H9 (cell line): ENCODE data around the gene CAMK1. TPM values are rescaled to one million over a fixed set of nuclear protein-coding genes. Genes with fewer than 3 reads are reported as not detected.

ENCODE experiments used
- DNase-seq: peaks from one replicate; pipeline ENCODE4 v3.0.0-alpha.2; 2017
- H2AFZ ChIP-seq: one replicate; pipeline ENCODE4 v1.6.1; 2013; ENCODE audit warnings: mild to moderate bottlenecking, low read length, control low read depth, moderate library complexity
- H2AK5ac ChIP-seq: 2 replicates; pipeline ENCODE4 v1.6.1; 2013; ENCODE audit warnings: low read length, control low read depth, mixed read lengths; ENCODE audit not compliant: insufficient read length
- H2BK120ac ChIP-seq: one replicate; pipeline ENCODE4 v1.6.1; 2013; ENCODE audit warnings: low read depth, mild to moderate bottlenecking, low read length, control low read depth, inconsistent platforms; ENCODE audit not compliant: poor library complexity, severe bottlenecking
- H2BK12ac ChIP-seq: 2 replicates; pipeline ENCODE4 v1.6.1; 2013; ENCODE audit warnings: low read length, control low read depth, mixed read lengths, low read depth; ENCODE audit not compliant: insufficient read length
- H2BK15ac ChIP-seq: 2 replicates; pipeline ENCODE4 v1.6.1; 2013; ENCODE audit warnings: low read depth, low read length, control low read depth
- H2BK20ac ChIP-seq: one replicate; pipeline ENCODE4 v1.6.1; 2013; ENCODE audit warnings: low read depth, mild to moderate bottlenecking, low read length, control low read depth, inconsistent platforms; ENCODE audit not compliant: poor library complexity, severe bottlenecking
- H2BK5ac ChIP-seq: 2 replicates; pipeline ENCODE4 v1.6.1; 2013; ENCODE audit warnings: low read length, control low read depth, mixed read lengths; ENCODE audit not compliant: insufficient read length
- H3K14ac ChIP-seq: 2 replicates; pipeline ENCODE4 v1.6.1; 2013; ENCODE audit warnings: low read length, control low read depth; ENCODE audit not compliant: insufficient read depth
- H3K18ac ChIP-seq: 2 replicates; pipeline ENCODE4 v1.6.1; 2013; ENCODE audit warnings: low read depth, mild to moderate bottlenecking, mixed read lengths, low read length, control low read depth; ENCODE audit not compliant: insufficient read length
- H3K23ac ChIP-seq: 2 replicates; pipeline ENCODE4 v1.6.1; 2013; ENCODE audit warnings: low read length, control low read depth, mixed read lengths, low read depth; ENCODE audit not compliant: insufficient read length
- H3K23me2 ChIP-seq: 2 replicates; pipeline ENCODE4 v1.6.1; 2013; ENCODE audit warnings: low read depth, mild to moderate bottlenecking, mixed read lengths, low read length, control low read depth; ENCODE audit not compliant: insufficient read length, poor library complexity, severe bottlenecking
- H3K27ac ChIP-seq: 2 replicates; pipeline ENCODE4 v1.5.1; 2013; ENCODE audit warnings: low read length, control low read depth, mixed read lengths, low read depth; ENCODE audit not compliant: insufficient read length
- H3K27me3 ChIP-seq: 2 replicates; pipeline ENCODE4 v1.6.1; 2013; ENCODE audit warnings: low read length, control low read depth, inconsistent platforms; ENCODE audit not compliant: insufficient read depth
- H3K4ac ChIP-seq: 2 replicates; pipeline ENCODE4 v1.6.1; 2013; ENCODE audit warnings: low read depth, mild to moderate bottlenecking, control low read depth, inconsistent platforms, low read length, moderate library complexity
- H3K4me1 ChIP-seq: 2 replicates; pipeline ENCODE4 v1.6.1; 2013; ENCODE audit warnings: low read length, control low read depth, inconsistent platforms; ENCODE audit not compliant: insufficient read depth
- H3K4me2 ChIP-seq: 2 replicates; pipeline ENCODE4 v1.6.1; 2013; ENCODE audit warnings: low read length, control low read depth, mixed read lengths; ENCODE audit not compliant: insufficient read length, insufficient read depth
- H3K56ac ChIP-seq: 2 replicates; pipeline ENCODE4 v1.6.1; 2013; ENCODE audit warnings: low read depth, mild to moderate bottlenecking, mixed read lengths, low read length, control low read depth; ENCODE audit not compliant: insufficient read length
- H3K79me1 ChIP-seq: 2 replicates; pipeline ENCODE4 v1.6.1; 2013; ENCODE audit warnings: low read depth, mild to moderate bottlenecking, moderate library complexity, low read length, control low read depth, inconsistent platforms; ENCODE audit not compliant: insufficient read depth, poor library complexity, severe bottlenecking
- H3K79me2 ChIP-seq: 2 replicates; pipeline ENCODE4 v1.6.1; 2013; ENCODE audit warnings: low read length, control low read depth, inconsistent platforms; ENCODE audit not compliant: insufficient read depth
- H3K9ac ChIP-seq: 2 replicates; pipeline ENCODE4 v1.6.1; 2013; ENCODE audit warnings: low read length, control low read depth, mixed read lengths; ENCODE audit not compliant: insufficient read length; ENCODE audit errors: extremely low read depth
- H3K9me3 ChIP-seq: one replicate; pipeline ENCODE4 v1.6.1; 2013; ENCODE audit warnings: low read depth, low read length, inconsistent platforms; ENCODE audit not compliant: control insufficient read depth
- H3T11ph ChIP-seq: one replicate; pipeline ENCODE4 v1.6.1; 2013; ENCODE audit warnings: mild to moderate bottlenecking, low read length, control low read depth, inconsistent platforms
- H4K20me1 ChIP-seq: one replicate; pipeline ENCODE4 v1.6.1; 2013; ENCODE audit not compliant: control insufficient read depth, insufficient read length, insufficient read depth
- H4K5ac ChIP-seq: 2 replicates; pipeline ENCODE4 v1.6.1; 2013; ENCODE audit warnings: low read depth, mild to moderate bottlenecking, mixed read lengths, low read length, control low read depth; ENCODE audit not compliant: insufficient read length
- H4K8ac ChIP-seq: replicated peaks from 2 replicates; pipeline ENCODE4 v1.6.1; 2013; ENCODE audit warnings: low read length, control low read depth, mixed read lengths, low read depth; ENCODE audit not compliant: insufficient read length
- H4K91ac ChIP-seq: 2 replicates; pipeline ENCODE4 v1.6.1; 2013; ENCODE audit warnings: low read depth, mild to moderate bottlenecking, moderate library complexity, mixed read lengths, low read length, control low read depth; ENCODE audit not compliant: insufficient read length
- H3K27ac Mint-ChIP-seq, 3 experiments: 2 replicates in 2 of 3; 3 replicates in 1 of 3; pipeline ENCODE4 v1.8.0; 2020 to 2021; ENCODE audit warnings: mixed read lengths in 3 of 3, mild to moderate bottlenecking in 1 of 3, moderate library complexity in 1 of 3
- H3K27me3 Mint-ChIP-seq: 2 replicates; pipeline ENCODE4 v1.8.0; 2021; ENCODE audit warnings: low read depth, mild to moderate bottlenecking, moderate library complexity, mixed read lengths
- H3K36me3 Mint-ChIP-seq, 3 experiments: 2 replicates in 2 of 3; 3 replicates in 1 of 3; pipeline ENCODE4 v1.8.0; 2020 to 2021; ENCODE audit warnings: low read depth in 3 of 3, mixed read lengths in 3 of 3; ENCODE audit not compliant: insufficient read depth in 1 of 3
- H3K4me1 Mint-ChIP-seq, 2 experiments: 2 replicates each; pipeline ENCODE4 v1.8.0; 2020; ENCODE audit warnings: mixed read lengths in 2 of 2
- H3K4me3 Mint-ChIP-seq, 2 experiments: 2 replicates in 1 of 2; 3 replicates in 1 of 2; pipeline ENCODE4 v1.8.0; 2020 to 2021; ENCODE audit warnings: mild to moderate bottlenecking in 2 of 2, mixed read lengths in 2 of 2, moderate library complexity in 1 of 2
- H3K9me3 Mint-ChIP-seq, 2 experiments: 2 replicates in 1 of 2; 3 replicates in 1 of 2; pipeline ENCODE4 v1.8.0; 2020; ENCODE audit warnings: mild to moderate bottlenecking in 2 of 2, mixed read lengths in 2 of 2, moderate library complexity in 1 of 2
- WGBS: extraction: QIAGEN DNeasy Blood & Tissue Kit; methylation state at CpG from one replicate; pipeline ENCODE4 v1.1.7; 2013; ENCODE audit warnings: missing lambda C conversion rate, low lambda C conversion rate, mixed read lengths; ENCODE audit not compliant: insufficient read length; ENCODE audit errors: extremely low coverage; 5-methylcytosine and 5-hydroxymethylcytosine counted together
- total RNA-seq: library from RNA; stranded (reverse); gene quantifications from 2 replicates; pipeline ENCODE4 v1.2.1, GENCODE V29; 2021
- TF ChIP-seq, protein P1 (sequence below): fragments of 200-600 bp; sonication (generic); conservative IDR thresholded peaks from 3 replicates; pipeline ENCODE4 v1.8.0; 2021; ENCODE audit warnings: antibody characterized with exemption, mild to moderate bottlenecking

The CAMK1 gene
- total RNA-seq, 1 experiment from 2014 or later = 9.2 TPM

DNA sequence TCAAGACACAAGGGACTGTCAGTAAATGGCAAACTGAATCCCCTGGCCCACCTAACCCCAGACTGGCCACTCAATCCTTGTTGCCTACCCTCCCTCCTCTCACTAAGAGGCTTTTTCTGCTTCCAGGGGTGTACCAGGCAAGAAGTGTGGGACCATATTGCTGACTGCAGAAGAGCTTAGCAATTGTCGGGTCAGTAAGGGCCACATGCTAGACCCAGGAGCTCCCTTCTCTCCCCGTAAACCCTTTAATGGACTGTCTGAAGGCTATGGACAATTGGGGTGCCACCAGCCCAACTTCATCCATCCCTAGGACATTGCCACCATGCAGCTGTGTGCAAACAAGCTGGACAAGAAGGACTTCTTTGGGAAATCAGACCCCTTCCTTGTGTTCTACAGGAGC, 57.3 kb downstream of the CAMK1 start:
- no peak overlapping the region for H3K9ac ChIP-seq
- H3K27ac ChIP-seq = no peak overlapping the region
- no peaks in the 10 kb centered on the region for H3K9me3 ChIP-seq
- H3K14ac ChIP-seq = no peak overlapping the region
- WGBS = no CpG with 5 or more reads among the region's 2 CpGs
- Mint-ChIP-seq H3K9me3 (no peaks in the 10 kb centered on the region), H3K4me1 (peaks cover 8 to 12% of the 10 kb centered on the region in 2 experiments), H3K4me3 (no peak overlapping the region), H3K36me3 (no peaks in the 10 kb centered on the region), H3K27me3 (peaks cover 10% of the 10 kb centered on the region), H3K27ac (no peak overlapping the region)
- no peaks in the 10 kb centered on the region for H3K27me3 ChIP-seq
- no peak overlapping the region for H3T11ph ChIP-seq
- H3K23me2 ChIP-seq = no peaks in the 10 kb centered on the region
- H2AK5ac ChIP-seq = no peak overlapping the region
- no peak overlapping the region for H3K18ac ChIP-seq
- H2BK12ac ChIP-seq = no peak overlapping the region
- DNase-seq = no peak
- H4K5ac ChIP-seq = no peak overlapping the region
- no peaks in the 10 kb centered on the region for H3K79me1 ChIP-seq
- H4K8ac ChIP-seq = no peak overlapping the region
- H2BK20ac ChIP-seq = no peak overlapping the region
- no peak overlapping the region for H2BK120ac ChIP-seq
- no peak overlapping the region for H3K4me2 ChIP-seq
- no peak overlapping the region for H3K4ac ChIP-seq
- H3K23ac ChIP-seq = no peak overlapping the region
- H3K56ac ChIP-seq = no peak overlapping the region
- no peak overlapping the region for H2BK5ac ChIP-seq
- H4K20me1 ChIP-seq = no peaks in the 10 kb centered on the region
- H4K91ac ChIP-seq = no peak overlapping the region
- no peaks in the 10 kb centered on the region; the same call in 1 of the 2 replicates for H3K4me1 ChIP-seq
- TF ChIP-seq, protein P1, sequence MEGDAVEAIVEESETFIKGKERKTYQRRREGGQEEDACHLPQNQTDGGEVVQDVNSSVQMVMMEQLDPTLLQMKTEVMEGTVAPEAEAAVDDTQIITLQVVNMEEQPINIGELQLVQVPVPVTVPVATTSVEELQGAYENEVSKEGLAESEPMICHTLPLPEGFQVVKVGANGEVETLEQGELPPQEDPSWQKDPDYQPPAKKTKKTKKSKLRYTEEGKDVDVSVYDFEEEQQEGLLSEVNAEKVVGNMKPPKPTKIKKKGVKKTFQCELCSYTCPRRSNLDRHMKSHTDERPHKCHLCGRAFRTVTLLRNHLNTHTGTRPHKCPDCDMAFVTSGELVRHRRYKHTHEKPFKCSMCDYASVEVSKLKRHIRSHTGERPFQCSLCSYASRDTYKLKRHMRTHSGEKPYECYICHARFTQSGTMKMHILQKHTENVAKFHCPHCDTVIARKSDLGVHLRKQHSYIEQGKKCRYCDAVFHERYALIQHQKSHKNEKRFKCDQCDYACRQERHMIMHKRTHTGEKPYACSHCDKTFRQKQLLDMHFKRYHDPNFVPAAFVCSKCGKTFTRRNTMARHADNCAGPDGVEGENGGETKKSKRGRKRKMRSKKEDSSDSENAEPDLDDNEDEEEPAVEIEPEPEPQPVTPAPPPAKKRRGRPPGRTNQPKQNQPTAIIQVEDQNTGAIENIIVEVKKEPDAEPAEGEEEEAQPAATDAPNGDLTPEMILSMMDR = no peak
- H2AFZ ChIP-seq = no peak overlapping the region
- H3K79me2 ChIP-seq = no peaks in the 10 kb centered on the region
- no peak overlapping the region for H2BK15ac ChIP-seq
